Measurements from ENCODE around the gene GPSM1.
A peak's percentile ranks its signal among the peaks of the same experiment; 100 is the strongest.

Gene GPSM1

DNA sequence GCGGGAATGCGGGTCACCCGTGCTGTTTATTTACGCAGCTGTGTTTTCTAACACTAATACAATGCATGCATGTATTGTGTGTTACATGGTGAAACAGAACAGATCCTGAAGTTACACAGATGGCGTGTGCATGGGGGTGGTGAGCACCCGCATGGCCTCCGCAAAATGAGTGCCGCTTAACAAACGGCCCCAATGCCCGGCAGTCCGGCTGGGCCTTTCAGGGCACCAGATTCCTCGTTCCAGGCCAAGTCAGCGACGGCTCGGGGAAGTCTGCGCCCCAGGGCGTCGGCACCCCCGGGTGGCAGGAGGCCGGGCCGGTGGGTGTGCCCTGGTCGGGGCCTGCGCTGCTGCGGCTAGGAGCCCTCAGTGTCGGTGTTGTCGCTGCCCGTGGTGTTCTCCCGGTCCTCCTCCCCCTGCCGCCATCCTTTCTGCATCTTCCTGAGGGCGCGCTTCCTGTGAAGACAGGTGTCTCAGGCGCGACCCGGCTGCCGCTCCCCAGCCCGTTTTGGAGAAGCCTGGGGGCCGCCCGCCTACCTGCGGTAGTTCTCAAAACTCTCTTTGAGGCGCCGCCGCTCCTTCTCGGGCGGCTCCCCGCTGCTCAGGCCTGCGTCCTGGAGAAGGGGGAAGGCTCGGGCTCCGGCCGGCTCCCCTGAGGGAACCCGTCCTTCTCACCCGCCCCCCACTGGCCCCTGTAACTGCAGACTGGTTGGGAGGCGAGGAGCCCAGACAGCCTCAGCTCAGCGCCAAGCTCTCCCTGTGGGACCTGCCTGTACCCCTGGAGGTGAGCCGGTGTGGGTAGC lies 36.8 kb downstream of the GPSM1 start:
- DNase-seq: peak; percentile 51

DNA sequence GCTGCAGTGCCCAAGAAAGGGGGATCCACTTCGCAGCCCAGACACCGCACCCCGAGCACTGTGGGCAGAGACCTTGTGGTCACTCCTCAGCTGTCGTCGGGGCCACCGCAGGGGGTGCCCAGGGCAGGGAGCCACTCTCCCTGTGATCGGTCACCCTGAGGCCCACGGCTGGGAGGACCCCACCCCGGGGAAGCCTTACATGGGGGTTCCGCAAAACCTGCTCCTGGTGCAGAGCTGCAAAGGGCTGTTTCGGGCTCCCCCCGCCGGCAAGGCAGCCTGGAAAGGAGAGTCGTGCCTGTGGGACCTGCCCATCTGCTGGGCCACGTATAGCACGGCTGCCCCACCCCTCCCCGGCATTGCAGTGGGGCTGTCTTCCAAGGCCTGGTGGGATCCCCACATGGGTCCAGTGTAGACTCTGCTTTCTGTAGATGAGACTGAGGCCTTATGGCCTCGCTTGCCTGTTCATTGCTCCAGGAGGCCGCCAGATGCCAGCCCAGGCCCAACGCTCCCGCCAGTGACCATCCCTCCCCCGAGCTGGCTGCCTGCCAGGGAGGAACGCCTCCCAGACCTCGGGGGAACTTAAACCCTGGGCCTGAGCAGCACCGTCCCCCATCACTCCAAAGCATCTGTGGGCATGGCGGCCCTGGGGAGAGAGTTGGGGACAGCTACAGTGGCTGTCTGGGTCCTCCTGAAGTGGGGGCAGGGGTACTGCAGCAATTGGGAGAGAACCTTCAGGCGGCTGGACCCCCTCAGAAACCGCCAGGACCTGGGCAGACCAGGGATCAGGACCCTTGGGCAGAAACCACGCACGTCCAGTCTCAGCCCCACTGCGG lies 37.8 kb downstream of the GPSM1 start:
- DNase-seq: peak; percentile 72

DNA sequence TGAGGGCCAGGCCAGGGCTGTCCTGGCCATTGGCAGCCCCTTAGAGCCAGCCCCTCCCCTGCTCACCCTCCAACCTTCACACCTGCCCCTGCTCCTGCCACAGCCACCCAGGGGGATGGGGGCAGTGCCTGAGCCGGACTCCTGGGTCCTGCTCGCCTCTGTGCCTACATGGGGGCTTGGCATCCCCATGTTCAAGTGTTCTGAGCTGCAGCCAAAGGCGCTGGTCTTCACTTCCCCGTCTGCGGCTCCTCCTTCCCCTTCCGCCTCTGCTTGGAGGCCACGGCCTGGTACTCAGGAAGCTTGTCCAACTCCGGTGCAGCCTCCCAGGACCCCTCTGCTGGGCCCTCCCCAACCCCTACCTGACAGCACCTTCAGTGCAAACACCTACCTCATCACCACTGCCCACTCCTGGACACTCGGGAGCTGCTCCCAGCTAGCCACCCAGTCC lies 38.5 kb downstream of the GPSM1 start:
- no peak for DNase-seq

DNA sequence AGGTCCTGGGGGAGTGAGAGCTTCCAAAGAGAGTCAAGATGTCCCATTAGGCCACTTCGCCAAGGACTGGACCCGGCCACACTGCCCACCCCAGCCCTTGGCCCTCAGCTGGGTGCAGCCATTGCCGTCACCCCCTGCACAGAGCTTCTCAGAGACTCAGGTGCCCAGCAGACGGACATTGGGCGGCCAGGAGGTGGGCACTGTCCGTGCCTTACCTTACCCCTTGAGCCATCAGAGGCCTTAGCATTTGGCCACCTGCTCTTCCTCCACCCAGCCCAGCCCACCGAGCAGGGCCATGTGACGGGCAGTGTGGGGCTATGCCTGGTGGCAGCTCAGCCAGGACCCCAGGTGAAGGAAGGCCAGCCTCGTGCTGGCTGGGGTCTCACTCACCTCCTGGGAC lies 39.5 kb downstream of the GPSM1 start:
- DNase-seq: no peak

DNA sequence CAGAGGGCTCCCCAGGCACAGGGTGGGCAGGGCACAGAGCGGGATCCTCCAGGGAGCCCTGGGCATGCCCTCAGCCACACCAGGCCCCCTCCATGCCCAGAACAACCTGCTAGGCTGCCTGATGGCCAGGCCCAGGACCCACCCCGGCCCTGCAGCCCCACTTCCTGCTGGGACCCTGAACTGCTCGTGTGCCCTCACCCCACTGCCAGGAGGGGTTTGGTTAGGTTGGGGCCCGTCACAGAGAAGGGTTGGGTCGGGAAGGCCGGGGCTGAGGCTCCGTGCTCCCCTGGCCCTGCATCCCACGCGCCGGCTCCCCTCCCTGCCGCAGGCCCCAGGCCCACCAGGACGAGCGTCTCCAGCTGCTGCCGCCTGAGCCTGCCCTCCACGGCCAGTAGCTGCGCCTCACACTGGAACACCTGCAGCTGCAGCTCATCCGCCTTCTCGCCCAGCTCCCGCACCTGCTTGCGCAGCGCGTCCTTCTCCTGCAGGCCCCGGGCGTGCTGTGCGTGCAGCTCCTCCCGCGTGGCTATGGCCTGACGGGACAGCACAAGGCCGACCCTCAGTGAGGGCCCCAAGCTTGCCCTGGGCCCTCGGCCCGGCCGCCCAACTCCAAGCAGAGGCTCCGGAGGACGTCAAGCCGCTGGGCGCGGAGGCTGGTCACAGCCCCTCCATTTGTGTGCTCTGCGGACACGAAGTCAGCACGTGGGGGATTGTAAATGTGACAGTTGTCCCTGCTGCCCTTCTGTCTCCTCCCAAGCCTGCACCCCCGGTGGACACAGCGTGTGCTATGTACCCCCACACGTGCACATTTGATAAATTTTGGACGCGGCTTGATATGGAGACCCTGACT lies 40.2 kb downstream of the GPSM1 start:
- no peak for DNase-seq

DNA sequence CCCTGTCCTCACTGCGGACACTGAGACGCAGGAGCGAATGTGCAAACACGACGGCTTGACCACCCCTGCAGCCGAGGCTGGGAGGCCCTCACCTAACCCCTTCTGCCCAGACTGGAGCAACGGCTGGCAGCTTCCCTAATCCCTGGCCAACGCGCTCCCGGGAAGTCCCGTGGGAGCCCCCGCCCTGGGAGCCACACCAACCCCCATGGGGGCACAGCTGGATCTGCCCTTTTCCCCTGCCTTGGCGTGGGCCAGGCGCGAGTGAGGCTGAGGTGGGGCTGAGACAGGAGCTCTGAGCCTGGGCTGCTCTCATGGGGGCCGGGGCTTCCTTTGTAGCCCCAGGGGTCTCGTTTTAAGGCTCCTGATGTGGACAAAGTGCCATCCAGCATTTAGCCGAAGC lies 40.9 kb downstream of the GPSM1 start:
- DNase-seq: no peak

DNA sequence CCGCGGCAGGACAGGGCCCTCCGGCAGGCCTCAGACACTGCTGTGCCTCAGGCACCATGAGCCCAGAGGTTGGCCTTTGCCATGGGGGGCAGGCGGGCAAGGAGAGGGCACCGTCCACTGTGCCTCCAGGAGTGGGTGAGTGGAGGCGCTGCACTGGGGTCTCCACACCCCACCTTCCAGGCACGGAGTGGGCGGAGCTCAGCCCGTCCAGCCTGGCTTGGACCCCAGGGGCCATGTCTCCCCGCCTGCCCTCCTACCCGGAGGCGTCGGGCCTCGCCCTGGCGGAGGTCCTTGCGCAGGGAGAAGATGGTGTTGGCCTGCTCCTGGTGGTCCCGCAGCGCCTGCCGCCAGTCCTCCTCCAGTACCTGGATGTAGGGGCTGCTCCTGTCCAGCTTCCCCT lies 42.7 kb downstream of the GPSM1 start:
- DNase-seq: no peak

DNA sequence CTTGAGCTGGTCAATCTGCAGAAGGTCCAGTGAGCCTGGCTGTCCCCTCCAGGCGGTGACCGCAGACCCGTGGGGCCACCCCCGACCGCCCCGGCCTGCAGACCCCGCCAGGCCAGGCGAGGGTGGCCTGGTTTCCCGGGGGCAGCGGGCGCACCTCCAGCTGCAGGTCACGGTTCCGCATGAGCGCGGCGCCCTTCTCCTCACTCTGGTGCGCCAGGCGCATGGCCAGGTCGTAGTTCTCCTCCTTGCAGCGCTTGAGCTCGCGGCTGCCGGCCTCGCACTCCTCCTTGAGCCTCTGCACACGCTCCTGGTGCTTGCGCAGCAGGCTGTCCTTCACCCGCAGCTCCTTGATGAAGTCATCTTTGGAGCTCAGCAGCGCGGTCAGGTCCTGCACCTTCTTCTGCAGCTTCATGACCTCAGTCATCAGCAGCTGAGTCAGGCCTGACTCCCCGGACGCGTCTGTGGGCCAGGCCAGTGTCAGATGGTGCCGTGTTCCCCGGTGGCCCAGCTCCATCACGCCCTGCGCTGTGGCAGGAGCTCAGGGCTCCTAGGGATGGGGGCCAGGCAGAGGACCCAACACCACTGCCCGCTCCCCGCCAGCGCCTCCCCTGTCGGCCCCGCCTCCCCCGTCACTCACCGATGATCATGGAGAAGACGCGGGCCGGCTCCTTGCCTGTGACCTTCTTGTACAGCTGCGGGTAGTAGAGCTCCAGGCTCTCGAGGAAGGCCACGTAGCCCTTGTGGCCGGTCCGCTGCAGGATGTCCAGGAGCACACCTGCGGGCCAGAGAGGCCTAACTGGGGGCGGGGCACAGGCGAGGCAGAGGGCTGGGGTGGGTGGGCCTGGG lies 43.6 kb downstream of the GPSM1 start:
- no peak for DNase-seq

DNA sequence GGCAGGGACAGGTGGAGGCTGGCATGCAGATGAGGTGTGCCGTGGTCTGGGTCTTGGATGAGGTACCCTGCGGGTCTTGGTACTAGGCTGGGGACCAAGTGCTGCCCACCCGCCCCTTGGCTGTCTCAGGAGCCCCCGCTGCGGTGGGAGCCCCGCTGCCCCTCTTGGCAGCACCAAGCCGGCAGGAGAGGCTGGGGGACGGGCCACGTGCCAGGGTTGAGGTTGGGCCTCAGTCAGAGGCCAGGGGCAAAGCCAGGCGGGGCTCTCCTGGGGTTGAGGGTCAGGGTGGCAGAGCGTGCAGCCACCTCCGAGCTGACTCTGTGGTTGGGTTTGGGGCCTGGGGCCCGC lies 44.2 kb downstream of the GPSM1 start:
- DNase-seq: no peak

DNA sequence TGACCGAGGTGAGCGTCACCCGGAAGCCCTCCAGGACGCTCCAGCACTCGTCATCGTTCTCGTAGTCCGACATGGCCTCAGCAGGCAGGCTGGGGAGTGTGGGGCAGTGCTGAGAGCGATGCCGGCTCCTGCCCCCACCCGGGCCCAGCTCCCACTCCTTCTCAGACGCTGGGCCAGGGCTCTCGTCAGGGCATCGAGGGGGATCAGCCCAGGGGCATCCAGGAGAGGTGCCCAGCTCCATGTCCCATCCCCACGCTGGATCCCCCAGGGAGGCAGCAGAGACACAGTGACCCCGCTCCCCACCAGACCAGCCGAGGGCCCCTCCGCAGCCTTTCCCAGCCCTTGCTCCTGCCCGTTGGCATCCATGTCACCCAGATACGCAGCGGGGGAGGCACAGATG lies 44.7 kb downstream of the GPSM1 start:
- no peak for DNase-seq

DNA sequence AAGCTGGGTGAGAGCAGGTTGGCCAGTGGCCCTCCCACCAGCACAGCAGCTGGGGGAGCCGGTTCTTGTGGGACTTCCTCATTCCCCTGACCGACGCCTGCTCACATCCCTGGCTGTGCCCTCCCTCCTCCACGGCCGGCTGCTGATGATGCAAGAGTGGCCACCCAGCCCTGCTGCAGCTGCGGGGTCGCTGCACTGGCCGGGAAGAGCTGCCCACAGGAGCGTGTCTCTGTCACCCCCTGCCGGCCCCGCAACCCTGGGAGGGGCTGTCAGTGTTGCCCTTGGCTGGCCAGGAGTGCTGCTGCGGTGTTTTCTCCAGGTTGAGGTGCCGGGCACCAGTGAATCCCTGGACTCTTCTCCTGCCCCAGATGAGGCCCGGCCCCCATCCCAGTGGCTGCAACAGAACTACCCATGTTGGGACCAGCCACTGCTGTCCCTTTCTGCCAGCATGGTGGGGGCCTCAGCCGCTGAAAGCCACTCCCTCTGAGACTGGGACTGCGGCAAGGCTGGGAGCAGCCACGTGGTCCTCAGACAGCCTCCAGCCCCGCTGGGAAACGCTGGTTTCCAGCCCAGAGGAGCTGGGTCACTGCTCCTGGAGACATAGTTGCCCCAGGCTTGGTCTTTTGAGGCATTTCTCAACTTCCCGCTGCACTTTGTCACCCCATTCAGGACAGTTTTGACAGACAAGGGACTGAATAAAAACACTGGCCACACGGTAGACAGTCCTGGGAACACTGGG lies 45.4 kb downstream of the GPSM1 start:
- DNase-seq: peak; percentile 66

DNA sequence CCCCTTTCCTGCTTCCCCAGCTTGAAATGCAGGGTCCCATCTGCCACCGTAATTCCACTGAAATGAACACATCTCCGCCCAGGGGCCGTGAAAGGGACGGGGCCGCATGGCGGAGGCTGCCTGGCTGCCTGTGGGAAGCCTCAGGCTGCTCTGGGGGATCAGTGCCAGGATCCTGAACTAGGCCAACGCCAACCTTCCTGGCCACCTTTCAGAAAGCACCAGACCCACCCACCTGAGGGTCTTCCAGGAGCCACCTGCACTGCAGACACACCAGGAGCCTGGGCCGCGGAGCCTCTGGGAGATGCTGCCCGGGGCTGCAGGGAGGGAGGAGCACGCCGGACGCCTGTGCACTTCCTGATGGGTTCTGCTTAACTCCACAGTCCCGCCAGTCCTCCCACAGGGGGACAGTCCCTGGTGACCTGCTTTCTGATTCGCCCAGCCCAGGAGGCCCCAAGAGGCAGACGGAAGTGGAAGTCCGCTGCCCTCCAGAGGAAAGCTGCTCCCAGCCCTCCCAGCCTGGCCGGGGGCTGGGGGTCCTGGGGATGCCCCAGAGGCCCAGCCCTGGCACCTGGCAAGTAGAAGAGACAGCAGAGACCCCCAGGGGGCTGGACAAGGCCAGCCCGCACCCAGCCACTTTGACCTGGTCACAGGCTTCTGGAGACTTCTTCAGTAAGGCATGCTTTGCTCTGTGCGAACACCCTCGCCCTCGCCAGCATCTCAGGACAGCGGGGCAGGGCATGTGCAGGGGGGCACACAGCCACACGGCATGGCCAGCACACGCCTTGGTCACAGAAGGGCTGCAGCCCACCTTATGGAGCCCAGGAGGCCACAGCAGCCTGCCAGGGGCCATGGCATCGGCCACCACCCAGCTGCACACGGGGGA lies 46.2 kb downstream of the GPSM1 start, which contains the start of gene CARD9:
Gene CARD9, minus strand, starts transcription at position 370 of the 883 bp plus-strand sequence. CDS start 1,591 bp downstream, outside the sequence.
- DNase-seq: peak; percentile 74

DNA sequence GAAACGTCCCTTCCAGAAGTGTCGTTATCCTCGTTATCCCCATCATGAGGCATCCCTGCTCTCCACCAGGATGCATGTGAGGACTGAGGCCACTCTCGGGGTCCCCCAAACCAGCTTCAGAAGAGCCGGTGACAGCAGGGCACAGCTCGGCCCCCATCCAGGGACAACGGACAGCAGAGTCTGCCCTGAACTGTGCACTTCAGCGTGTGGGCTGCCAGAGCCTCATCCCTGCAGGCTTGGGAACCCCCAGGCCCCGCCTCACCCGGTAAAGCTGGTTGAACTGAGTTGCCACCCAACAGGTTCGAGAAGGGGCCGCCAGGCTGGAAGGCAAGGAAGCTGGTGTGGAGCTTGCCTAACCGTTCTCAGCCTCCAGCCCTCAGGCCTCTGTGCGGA lies 46.8 kb downstream of the GPSM1 start:
- no peak for DNase-seq

DNA sequence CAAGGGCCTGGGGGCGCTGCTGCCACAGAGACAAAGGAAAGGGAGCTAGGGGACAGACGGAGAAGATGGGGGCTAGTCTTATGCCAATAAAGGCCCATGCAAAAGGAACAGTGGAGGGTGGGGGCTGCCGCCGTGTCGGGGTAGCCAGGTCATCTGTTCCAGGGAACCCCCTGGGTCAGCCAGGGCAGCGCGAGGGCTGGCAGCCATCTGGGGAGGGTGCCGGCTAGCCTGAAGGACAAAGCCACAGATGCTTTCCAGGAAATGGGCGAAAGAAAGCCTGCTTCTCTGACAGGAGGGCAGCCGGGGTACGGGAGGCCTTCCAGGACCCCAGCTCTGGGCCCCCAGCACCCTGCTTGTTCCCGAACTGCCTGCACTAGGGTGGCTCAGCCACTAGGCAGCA lies 47.8 kb downstream of the GPSM1 start:
- DNase-seq: no peak

DNA sequence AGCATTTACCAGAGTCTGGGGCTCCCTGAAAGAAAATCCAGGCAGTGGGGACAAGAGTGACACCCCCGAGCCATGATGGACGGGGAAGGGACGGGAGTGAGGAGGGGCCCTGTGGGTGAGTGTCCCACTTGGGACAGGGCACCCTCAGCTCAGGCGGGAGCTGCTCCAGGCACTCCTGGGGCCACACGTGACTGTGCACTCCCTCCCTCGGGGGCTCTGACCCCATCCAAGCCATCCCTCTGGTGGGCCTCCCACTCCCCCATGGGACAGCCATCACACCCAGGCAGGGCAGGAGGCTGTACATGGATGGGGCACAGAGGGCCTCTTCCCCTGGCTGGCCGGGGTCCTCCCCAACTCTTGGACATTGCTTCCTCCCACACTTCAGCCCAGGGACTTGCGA lies 49.1 kb downstream of the GPSM1 start:
- DNase-seq: no peak

DNA sequence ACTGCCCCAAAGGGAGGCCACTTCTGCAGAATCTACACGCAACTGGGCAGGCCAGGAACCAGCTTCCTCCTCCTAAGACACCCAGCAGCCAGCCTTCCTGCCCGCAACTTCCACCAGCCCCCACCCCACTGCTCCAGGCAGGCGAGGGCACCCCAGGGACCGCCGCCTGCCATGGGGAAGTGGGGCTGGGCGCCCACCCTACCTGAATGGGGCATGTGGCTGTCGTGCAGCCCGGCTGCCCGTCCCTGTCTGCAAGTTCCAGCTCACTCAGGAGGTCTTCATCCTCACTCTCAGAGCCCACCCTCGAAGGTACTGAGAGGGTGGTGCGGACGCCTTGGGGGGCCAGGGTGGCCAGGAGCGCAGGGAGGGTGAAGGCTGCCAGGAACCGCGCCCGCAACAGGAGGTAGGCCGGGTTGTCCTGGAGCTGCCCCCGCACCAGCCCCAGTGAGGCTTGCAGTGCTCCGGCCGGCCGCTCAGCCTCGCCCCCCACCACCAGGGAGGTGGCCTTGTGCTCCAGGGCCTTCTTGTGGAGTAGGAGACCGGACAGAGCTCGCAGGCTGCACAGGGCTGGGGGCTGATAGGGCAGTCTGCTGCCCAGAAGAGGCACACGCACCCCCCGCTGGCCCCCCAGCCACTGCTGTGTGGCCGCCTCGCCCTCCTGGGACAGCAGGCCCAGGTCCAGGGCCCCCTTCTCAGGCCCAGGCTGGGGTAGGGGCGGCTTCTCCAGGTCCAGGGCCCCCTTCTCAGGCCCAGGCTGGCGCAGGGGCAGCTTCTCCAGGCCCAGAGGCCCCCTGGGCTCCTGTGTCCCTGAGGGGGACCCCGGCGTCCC lies 50.2 kb downstream of the GPSM1 start:
- no peak for DNase-seq

DNA sequence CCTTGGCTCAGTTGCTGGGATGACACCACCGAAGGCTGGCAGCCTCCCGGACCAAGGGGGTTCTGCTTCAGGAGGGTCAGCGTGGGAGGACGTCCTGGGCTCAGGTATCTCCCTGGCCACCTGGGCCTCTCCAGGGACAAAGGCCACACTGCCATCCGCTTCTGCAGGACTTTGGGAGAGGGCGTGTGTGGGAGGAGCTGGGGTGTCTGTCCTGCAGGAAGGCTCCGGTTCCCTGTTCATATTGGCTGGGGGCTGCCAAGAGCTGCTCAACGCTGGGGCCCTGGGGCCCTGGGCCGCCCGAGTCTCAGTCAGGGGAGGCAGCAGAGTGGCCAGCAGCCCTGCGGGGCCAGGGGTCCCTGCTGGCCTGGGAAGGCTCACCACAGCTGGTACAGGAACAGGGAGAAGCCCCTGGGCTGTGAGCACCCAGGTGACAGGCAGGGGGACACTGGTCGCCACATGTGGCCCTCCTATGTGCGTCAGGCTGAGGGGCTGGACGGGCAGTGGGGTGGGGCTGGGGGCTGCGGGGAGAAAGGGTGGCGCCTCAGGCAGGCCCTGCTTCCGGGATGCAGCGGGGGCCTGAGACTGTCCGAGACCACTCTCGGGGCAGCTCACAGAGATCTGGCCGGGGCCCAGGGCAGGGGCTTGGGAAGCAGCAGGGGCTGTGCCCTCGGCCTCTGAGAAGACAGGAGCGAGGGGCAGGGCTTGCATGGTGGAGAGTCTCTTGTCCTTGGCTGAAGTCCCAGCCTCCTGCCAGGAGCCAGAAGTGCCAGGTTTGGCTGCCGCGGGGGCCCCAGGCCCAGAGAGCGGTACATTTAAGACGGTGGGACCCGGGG lies 51.0 kb downstream of the GPSM1 start:
- no peak for DNase-seq

DNA sequence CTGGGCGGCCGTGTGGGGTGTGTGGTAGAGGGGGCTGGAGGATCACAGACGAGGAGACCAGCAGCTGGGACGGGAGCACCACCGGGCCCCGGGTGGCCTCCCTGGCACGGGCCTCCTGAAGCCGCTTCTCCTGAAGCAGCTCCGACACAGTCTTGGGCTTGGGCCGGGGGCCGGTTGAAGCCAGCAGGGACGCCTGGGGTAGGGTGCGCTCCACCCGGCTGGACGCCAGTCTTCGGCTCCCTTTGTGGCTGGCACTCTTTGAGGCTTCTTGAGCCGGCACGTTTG lies 51.6 kb downstream of the GPSM1 start:
- no peak for DNase-seq

DNA sequence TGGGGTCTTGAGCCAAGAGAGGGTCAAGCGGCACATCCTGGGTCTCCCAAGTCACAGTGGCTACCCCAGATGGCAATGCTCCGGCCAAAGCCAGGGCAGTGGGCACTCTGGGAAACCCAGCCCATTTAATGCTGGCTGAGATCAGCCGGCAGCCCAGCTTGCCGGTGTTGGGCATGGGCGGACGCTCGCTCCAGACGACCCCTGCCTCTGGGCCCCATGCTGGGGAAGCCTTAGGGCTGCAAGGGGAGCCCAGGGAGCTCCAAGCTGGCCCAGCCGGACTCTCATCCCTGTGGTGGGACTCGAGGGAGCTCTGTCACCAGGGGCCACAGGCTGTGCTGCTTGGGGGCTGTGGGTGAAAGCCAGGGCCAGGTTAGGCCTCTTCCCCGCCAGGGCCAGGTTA lies 52.1 kb downstream of the GPSM1 start:
- DNase-seq: no peak

Data from NCI-H69 (cell line).